ENCODE results near the gene LNX1. TPM values are rescaled to one million over a fixed set of nuclear protein-coding genes. Genes with fewer than 3 reads are reported as not detected.

Gene LNX1
- total RNA-seq, 1 donor from 2014 or later, result 0.10 TPM

- Mint-ChIP-seq H3K4me1 (ENCODE audit: low read depth, unreplicated experiment) (peaks cover 13% of the 10 kb centered on the region), H3K4me3 (ENCODE audit: unreplicated experiment) (no peak overlapping the region), H3K27me3 (ENCODE audit: unreplicated experiment) (peaks cover 7% of the 10 kb centered on the region), H3K36me3 (ENCODE audit: unreplicated experiment) (peaks cover 6% of the 10 kb centered on the region), H3K9me3 (ENCODE audit: unreplicated experiment) (peaks cover 7% of the 10 kb centered on the region), H3K27ac (ENCODE audit: unreplicated experiment) (no peak overlapping the region)
- DNase-seq, result no peak
- TF ChIP-seq CTCF (IDR thresholded peaks at IDR 0.05; ENCODE audit: partially characterized antibody, unreplicated experiment), result no peak
Observed at GRCh38 chr4:53598483-53598882, 7.2 kb upstream of the LNX1 start.

GRCh38 chr4:53596901-53597300 lies 5.6 kb upstream of the LNX1 start:
- Mint-ChIP-seq H3K36me3 (ENCODE audit: unreplicated experiment) (no peaks in the 10 kb centered on the region), H3K9me3 (ENCODE audit: unreplicated experiment) (peaks cover 7% of the 10 kb centered on the region), H3K27ac (ENCODE audit: unreplicated experiment) (no peak overlapping the region), H3K27me3 (ENCODE audit: unreplicated experiment) (peaks cover 6% of the 10 kb centered on the region), H3K4me3 (ENCODE audit: unreplicated experiment) (no peak overlapping the region), H3K4me1 (ENCODE audit: low read depth, unreplicated experiment) (peaks cover 17% of the 10 kb centered on the region)
- no peak for DNase-seq
- no peak for TF ChIP-seq CTCF (IDR thresholded peaks at IDR 0.05; ENCODE audit: partially characterized antibody, unreplicated experiment)

- H3K4me3 Mint-ChIP-seq (ENCODE audit: unreplicated experiment), result no peak overlapping the region
- no peak for TF ChIP-seq CTCF (IDR thresholded peaks at IDR 0.05; ENCODE audit: partially characterized antibody, unreplicated experiment)
- DNase-seq, result no peak
- H3K9me3 Mint-ChIP-seq (ENCODE audit: unreplicated experiment), result peaks cover 2% of the 10 kb centered on the region
- no peak overlapping the region for H3K27ac Mint-ChIP-seq (ENCODE audit: unreplicated experiment)
- H3K4me1 Mint-ChIP-seq (ENCODE audit: low read depth, unreplicated experiment), result peaks cover 17% of the 10 kb centered on the region
- no peaks in the 10 kb centered on the region for H3K36me3 Mint-ChIP-seq (ENCODE audit: unreplicated experiment)
- no peaks in the 10 kb centered on the region for H3K27me3 Mint-ChIP-seq (ENCODE audit: unreplicated experiment)
Observed at GRCh38 chr4:53595834-53596233, 4.5 kb upstream of the LNX1 start.

GRCh38 chr4:53595204-53595603 lies 3.9 kb upstream of the LNX1 start:
- Mint-ChIP-seq H3K36me3 (ENCODE audit: unreplicated experiment) (no peaks in the 10 kb centered on the region), H3K4me1 (ENCODE audit: low read depth, unreplicated experiment) (peaks cover 23% of the 10 kb centered on the region), H3K9me3 (ENCODE audit: unreplicated experiment) (peaks cover 2% of the 10 kb centered on the region), H3K27ac (ENCODE audit: unreplicated experiment) (no peak overlapping the region), H3K27me3 (ENCODE audit: unreplicated experiment) (no peaks in the 10 kb centered on the region), H3K4me3 (ENCODE audit: unreplicated experiment) (no peak overlapping the region)
- no peak for TF ChIP-seq CTCF (IDR thresholded peaks at IDR 0.05; ENCODE audit: partially characterized antibody, unreplicated experiment)
- DNase-seq, result no peak

- Mint-ChIP-seq H3K36me3 (ENCODE audit: unreplicated experiment) (no peaks in the 10 kb centered on the region), H3K27me3 (ENCODE audit: unreplicated experiment) (no peaks in the 10 kb centered on the region), H3K9me3 (ENCODE audit: unreplicated experiment) (peaks cover 2% of the 10 kb centered on the region), H3K4me3 (ENCODE audit: unreplicated experiment) (no peak overlapping the region), H3K27ac (ENCODE audit: unreplicated experiment) (no peak overlapping the region), H3K4me1 (ENCODE audit: low read depth, unreplicated experiment) (peaks cover 27% of the 10 kb centered on the region)
- DNase-seq, result no peak
- TF ChIP-seq CTCF (IDR thresholded peaks at IDR 0.05; ENCODE audit: partially characterized antibody, unreplicated experiment), result no peak
Observed at GRCh38 chr4:53593765-53594164, 2.5 kb upstream of the LNX1 start.
